Inferior parietal cortex (tissue), 1 donor: ENCODE data around the gene LSM14A.
"Not testable (repeated sequence)": the region's sequence is repeated elsewhere in the genome, so short reads cannot be mapped to it uniquely, and the experiment has no call there.

Experiments
- DNase-seq: peaks from one replicate; pipeline ENCODE4 v3.0.0-alpha.2; 2016; ENCODE audit errors: extremely low spot score

The LSM14A gene

GRCh38 chr19:34189917-34190425, 17.7 kb downstream of the LSM14A start:
- no peak for DNase-seq

GRCh38 chr19:34191355-34191962, 19.2 kb downstream of the LSM14A start:
- DNase-seq, result no peak

- DNase-seq, result no peak
Observed at GRCh38 chr19:34193439-34193838, 21.1 kb downstream of the LSM14A start.

GRCh38 chr19:34193876-34194275, 21.6 kb downstream of the LSM14A start:
- DNase-seq, result no peak

- DNase-seq, result no peak
Observed at GRCh38 chr19:34201133-34201532, 28.8 kb downstream of the LSM14A start.

GRCh38 chr19:34205324-34205723, 33.0 kb downstream of the LSM14A start:
- DNase-seq, result not testable (repeated sequence)

GRCh38 chr19:34208291-34208884, 36.1 kb downstream of the LSM14A start:
- no peak for DNase-seq

- DNase-seq, result no peak
Observed at GRCh38 chr19:34209726-34210125, 37.4 kb downstream of the LSM14A start.

- no peak for DNase-seq
Observed at GRCh38 chr19:34213283-34213682, 41.0 kb downstream of the LSM14A start.

- no peak for DNase-seq
Observed at GRCh38 chr19:34214040-34214439, 41.7 kb downstream of the LSM14A start.

- no peak for DNase-seq
Observed at GRCh38 chr19:34215006-34215665, 42.8 kb downstream of the LSM14A start.

- no peak for DNase-seq
Observed at GRCh38 chr19:34215666-34216038, 43.3 kb downstream of the LSM14A start.

GRCh38 chr19:34216745-34217219, 44.5 kb downstream of the LSM14A start:
- DNase-seq, result not testable (repeated sequence)

- peak; percentile 51 for DNase-seq
Observed at GRCh38 chr19:34217952-34218817, 45.9 kb downstream of the LSM14A start.

- DNase-seq, result no peak
Observed at GRCh38 chr19:34218818-34219164, 46.5 kb downstream of the LSM14A start.

GRCh38 chr19:34220472-34221063, 48.3 kb downstream of the LSM14A start:
- DNase-seq, result peak; percentile 85

GRCh38 chr19:34222386-34222785, 50.1 kb downstream of the LSM14A start:
- DNase-seq, result no peak

- no peak for DNase-seq
Observed at GRCh38 chr19:34224996-34225658, 52.8 kb downstream of the LSM14A start.

- DNase-seq, result no peak
Observed at GRCh38 chr19:34225659-34226015, 53.3 kb downstream of the LSM14A start.

- DNase-seq, result no peak
Observed at GRCh38 chr19:34226036-34226435, 53.7 kb downstream of the LSM14A start.

- DNase-seq, result no peak
Observed at GRCh38 chr19:34228347-34228746, 56.0 kb downstream of the LSM14A start.
